Keratinocyte (primary cell): ENCODE measurements around the gene ARL13A. TPM values are rescaled to one million over a fixed set of nuclear protein-coding genes. Genes with fewer than 3 reads are reported as not detected.
"Not testable (repeated sequence)": the region's sequence is repeated elsewhere in the genome, so short reads cannot be mapped to it uniquely, and the experiment has no call there.

Experiments
- DNase-seq: peaks from one replicate; pipeline ENCODE4 v3.0.0-alpha.2; 2011; ENCODE audit warnings: low read depth, missing footprints, low spot score
- FAIRE-seq: peaks from 2 replicates; lab custom pipeline; 2011; peaks lifted over from hg19 to GRCh38; lab: Jason Lieb, UNC
- H2AFZ ChIP-seq: 2 replicates; pipeline ENCODE4 v1.6.0; 2012; ENCODE audit warnings: low read length, control low read depth, inconsistent platforms; ENCODE audit not compliant: control insufficient read depth
- H3K27ac ChIP-seq: 2 replicates; pipeline ENCODE4 v1.5.1; 2011; ENCODE audit warnings: low read length; ENCODE audit not compliant: control insufficient read depth, insufficient read depth
- H3K27me3 ChIP-seq: 3 replicates; pipeline ENCODE4 v1.6.0; 2011; ENCODE audit warnings: low read length; ENCODE audit not compliant: control insufficient read depth, insufficient read depth; ENCODE audit errors: extremely low read depth
- H3K36me3 ChIP-seq, 2 experiments: 2 replicates in 1 of 2; 3 replicates in 1 of 2; pipeline ENCODE4 v1.5.1; 2011; ENCODE audit warnings: low read length in 2 of 2, mild to moderate bottlenecking in 1 of 2; ENCODE audit not compliant: control insufficient read depth in 2 of 2, insufficient read depth in 2 of 2; ENCODE audit errors: extremely low read depth in 1 of 2
- H3K4me1 ChIP-seq: 3 replicates; pipeline ENCODE4 v1.5.1; 2011; ENCODE audit warnings: low read length; ENCODE audit not compliant: control insufficient read depth, insufficient read depth; ENCODE audit errors: extremely low read depth
- H3K4me2 ChIP-seq: 3 replicates; pipeline ENCODE4 v1.6.0; 2011; ENCODE audit warnings: low read depth, low read length; ENCODE audit not compliant: control insufficient read depth, insufficient read depth; ENCODE audit errors: extremely low read depth
- H3K4me3 ChIP-seq, 3 experiments: fragments of 200-600 bp in 1 of 3; sonication (generic) in 1 of 3; 2 replicates in 2 of 3; 3 replicates in 1 of 3; pipeline ENCODE4 v1.5.1; 2011 to 2016; ENCODE audit warnings: low read length in 3 of 3, mild to moderate bottlenecking in 3 of 3, control low read depth in 2 of 3, inconsistent platforms in 1 of 3, low read depth in 1 of 3, mixed read lengths in 1 of 3, mixed run types in 1 of 3, moderate library complexity in 1 of 3; ENCODE audit not compliant: control insufficient read depth in 2 of 3, insufficient read depth in 2 of 3; ENCODE audit errors: extremely low read depth in 1 of 3
- H3K79me2 ChIP-seq: 2 replicates; pipeline ENCODE4 v1.6.0; 2012; ENCODE audit warnings: low read length; ENCODE audit not compliant: control insufficient read depth, insufficient read depth
- H3K9ac ChIP-seq: 3 replicates; pipeline ENCODE4 v1.6.0; 2011; ENCODE audit warnings: low read length; ENCODE audit not compliant: control insufficient read depth, insufficient read depth; ENCODE audit errors: extremely low read depth
- H3K9me1 ChIP-seq: 3 replicates; pipeline ENCODE4 v1.6.0; 2011; ENCODE audit warnings: low read length; ENCODE audit not compliant: control insufficient read depth, insufficient read depth; ENCODE audit errors: extremely low read depth
- H3K9me3 ChIP-seq: 2 replicates; pipeline ENCODE4 v1.5.1; 2012; ENCODE audit warnings: low read depth, low read length; ENCODE audit not compliant: control insufficient read depth
- H4K20me1 ChIP-seq: 3 replicates; pipeline ENCODE4 v1.6.0; 2011; ENCODE audit warnings: low read length; ENCODE audit not compliant: control insufficient read depth, insufficient read depth; ENCODE audit errors: extremely low read depth
- CTCF ChIP-seq, 3 experiments: IDR thresholded peaks in 1 of 3; conservative IDR thresholded peaks in 1 of 3; optimal IDR thresholded peaks in 1 of 3; 2 replicates in 2 of 3; 3 replicates in 1 of 3; pipeline versions ENCODE3 to v1.5.1; 2011; ENCODE audit warnings: low read length in 3 of 3, mild to moderate bottlenecking in 3 of 3, moderate library complexity in 2 of 3, control low read depth in 1 of 3, inconsistent platforms in 1 of 3; ENCODE audit not compliant: insufficient read depth in 2 of 3; ENCODE audit errors: extremely low read depth in 1 of 3
- EZH2 ChIP-seq: IDR thresholded peaks from one replicate; pipeline ENCODE4 v1.6.1; 2012; ENCODE audit warnings: inconsistent platforms, mild to moderate bottlenecking, low read length, moderate library complexity
- dilution Hi-C: fragments of 300-500 bp; cut with MboI; formaldehyde crosslinking; loops from one replicate; pipeline ENCODE4 v1.7.0; 2020; ENCODE audit warnings: low sequenced_read_pairs; ENCODE audit not compliant: extremely low pct_ligation_motif_present
- polyA plus RNA-seq, 5 experiments: library from polyadenylated mRNA; depleted of rRNA in 3 of 5; stranded (reverse) in 3 of 5; stranded (forward) in 1 of 5; unstranded in 1 of 5; fragments of >200 nt; gene quantifications; 1 replicate in 1 of 5; 2 replicates in 3 of 5; 3 replicates in 1 of 5; pipeline versions ENCODE4 v1.2.1 to v1.2.3, GENCODE V29; 2011 to 2012; ENCODE audit warnings: missing spikeins in 2 of 5, low read depth in 1 of 5, low replicate concordance in 1 of 5

ARL13A gene
- polyA plus RNA-seq, 1 donor (not counting 4 experiments of a cell fraction or from before 2014, with no cell fraction given): not detected

- H3K9me3 ChIP-seq: no peaks in the 10 kb centered on the region
- H3K79me2 ChIP-seq: no peaks in the 10 kb centered on the region
- no peaks in the 10 kb centered on the region for H3K36me3 ChIP-seq
- H3K4me3 ChIP-seq: no peak overlapping the region
- H3K4me1 ChIP-seq: peaks cover 16% of the 10 kb centered on the region
- no peaks in the 10 kb centered on the region for H4K20me1 ChIP-seq
- H2AFZ ChIP-seq: no peak overlapping the region
- DNase-seq: no peak
- dilution Hi-C loops: no loop called here
- no peak overlapping the region for H3K9ac ChIP-seq
- no peaks in the 10 kb centered on the region for H3K9me1 ChIP-seq
- H3K27me3 ChIP-seq: no peaks in the 10 kb centered on the region
- no peak for FAIRE-seq
- TF ChIP-seq EZH2 (no peak), CTCF (optimal IDR thresholded peaks at IDR 0.05 in 1 of 3, IDR thresholded peaks at IDR 0.05 in 1 of 3, conservative IDR thresholded peaks at IDR 0.05 in 1 of 3; ENCODE audit: extremely low read depth in 1 of 3, insufficient read depth in 2 of 3, low read length in 3 of 3) (no peak)
- H3K27ac ChIP-seq: no peak overlapping the region
- no peak overlapping the region for H3K4me2 ChIP-seq
Observed at GRCh38 chrX:100999451-100999850, 29.9 kb downstream of the ARL13A start.

- Histone ChIP-seq H3K4me2 (no peak overlapping the region), H4K20me1 (no peaks in the 10 kb centered on the region), H3K9me1 (no peaks in the 10 kb centered on the region), H3K9ac (no peak overlapping the region), H2AFZ (no peak overlapping the region), H3K79me2 (no peaks in the 10 kb centered on the region), H3K4me1 (no peaks in the 10 kb centered on the region), H3K4me3 (no peak overlapping the region), H3K27ac (no peak overlapping the region), H3K36me3 (peaks cover 0 to 2% of the 10 kb centered on the region in 2 experiments), H3K27me3 (no peaks in the 10 kb centered on the region), H3K9me3 (no peaks in the 10 kb centered on the region)
- DNase-seq (no peak), FAIRE-seq (no peak)
- dilution Hi-C loops: no loop called here
- TF ChIP-seq CTCF (optimal IDR thresholded peaks at IDR 0.05 in 1 of 3, IDR thresholded peaks at IDR 0.05 in 1 of 3, conservative IDR thresholded peaks at IDR 0.05 in 1 of 3; ENCODE audit: extremely low read depth in 1 of 3, insufficient read depth in 2 of 3, low read length in 3 of 3): no peak
- no peak for TF ChIP-seq EZH2
Observed at GRCh38 chrX:101009090-101009489, 39.6 kb downstream of the ARL13A start.

- H3K27ac ChIP-seq, H3K9me1 ChIP-seq, DNase-seq, H2AFZ ChIP-seq, dilution Hi-C loops, H3K9me3 ChIP-seq, H3K4me2 ChIP-seq, H3K27me3 ChIP-seq, H3K4me1 ChIP-seq, FAIRE-seq, H4K20me1 ChIP-seq, H3K79me2 ChIP-seq, H3K36me3 ChIP-seq, H3K4me3 ChIP-seq, H3K9ac ChIP-seq: not testable (repeated sequence)
Observed at GRCh38 chrX:101012031-101012430, 42.5 kb downstream of the ARL13A start.
